Activated CD8-positive, alpha-beta memory T cell treated with anti-CD3 and anti-CD28 coated beads, Interleukin-2, amount 10 ng/mL, durations not matched to agents 7 days and 5 days (primary cell): ENCODE results near the gene RITA1. TPM values are rescaled to one million over a fixed set of nuclear protein-coding genes. Genes with fewer than 3 reads are reported as not detected.

Experiments used
- ATAC-seq: fragments of 150-1000 bp; cut with Tn5 transposase; one replicate; pipeline ENCODE4 v1.10.0; 2021; ENCODE audit warnings: moderate library complexity
- CTCF ChIA-PET: fragments of 350-600 bp; sonication (Branson Sonifier 250); formaldehyde crosslinking; loops from one replicate; lab custom pipeline; 2021; ENCODE audit warnings: antibody characterized with exemption; lab: Charles Lee
- DNase-seq: peaks from one replicate; pipeline ENCODE4 v3.0.0-alpha.2; 2020
- H3K27ac Mint-ChIP-seq: one replicate; pipeline ENCODE4 v1.8.0; 2021; ENCODE audit warnings: mild to moderate bottlenecking, mixed read lengths
- H3K27me3 Mint-ChIP-seq: one replicate; pipeline ENCODE4 v1.8.0; 2021; ENCODE audit warnings: mixed read lengths
- H3K36me3 Mint-ChIP-seq: one replicate; pipeline ENCODE4 v1.8.0; 2021; ENCODE audit warnings: mild to moderate bottlenecking, mixed read lengths
- H3K4me1 Mint-ChIP-seq: one replicate; pipeline ENCODE4 v1.8.0; 2021; ENCODE audit warnings: mixed read lengths
- H3K4me3 Mint-ChIP-seq: one replicate; pipeline ENCODE4 v1.8.0; 2021; ENCODE audit warnings: mild to moderate bottlenecking, moderate library complexity, mixed read lengths
- H3K9me3 Mint-ChIP-seq: one replicate; pipeline ENCODE4 v1.8.0; 2022; ENCODE audit warnings: low read depth, mixed read lengths
- total RNA-seq, 2 experiments: library from RNA; stranded (reverse); gene quantifications; one replicate each; pipeline ENCODE4 v1.2.3, GENCODE V29; 2021

The RITA1 gene
- total RNA-seq, 2 experiments from 2014 or later = 23.1 to 29.6 TPM

GRCh38 chr12:113158439-113159203 lies 26.9 kb upstream of the RITA1 start:
- peaks cover 12% of the 10 kb centered on the region for H3K4me1 Mint-ChIP-seq
- H3K36me3 Mint-ChIP-seq = peaks cover 15% of the 10 kb centered on the region
- ATAC-seq (no peak), DNase-seq (no peak)
- H3K27me3 Mint-ChIP-seq = peaks cover 15% of the 10 kb centered on the region
- no peak overlapping the region for H3K27ac Mint-ChIP-seq
- no peaks in the 10 kb centered on the region for H3K9me3 Mint-ChIP-seq
- CTCF ChIA-PET = interaction anchor here (10.7 kb wide), 1 partner anchor 14 kb away, joined by 62 read pairs; no protein-coding TSS in a partner anchor
- H3K4me3 Mint-ChIP-seq = no peak overlapping the region

- Mint-ChIP-seq H3K4me3 (no peak overlapping the region), H3K4me1 (peaks cover 5% of the 10 kb centered on the region), H3K27me3 (peaks cover 7% of the 10 kb centered on the region), H3K36me3 (peaks cover 21% of the 10 kb centered on the region), H3K27ac (no peak overlapping the region), H3K9me3 (no peaks in the 10 kb centered on the region)
- no peak for DNase-seq
- ATAC-seq = no peak
- CTCF ChIA-PET = interaction anchor here (1.5 to 10.7 kb wide), 2 partner anchors 13 to 112 kb away, joined by 4 to 62 read pairs; no protein-coding TSS in a partner anchor
Measured at GRCh38 chr12:113159937-113160336, 25.6 kb upstream of the RITA1 start.

DNA sequence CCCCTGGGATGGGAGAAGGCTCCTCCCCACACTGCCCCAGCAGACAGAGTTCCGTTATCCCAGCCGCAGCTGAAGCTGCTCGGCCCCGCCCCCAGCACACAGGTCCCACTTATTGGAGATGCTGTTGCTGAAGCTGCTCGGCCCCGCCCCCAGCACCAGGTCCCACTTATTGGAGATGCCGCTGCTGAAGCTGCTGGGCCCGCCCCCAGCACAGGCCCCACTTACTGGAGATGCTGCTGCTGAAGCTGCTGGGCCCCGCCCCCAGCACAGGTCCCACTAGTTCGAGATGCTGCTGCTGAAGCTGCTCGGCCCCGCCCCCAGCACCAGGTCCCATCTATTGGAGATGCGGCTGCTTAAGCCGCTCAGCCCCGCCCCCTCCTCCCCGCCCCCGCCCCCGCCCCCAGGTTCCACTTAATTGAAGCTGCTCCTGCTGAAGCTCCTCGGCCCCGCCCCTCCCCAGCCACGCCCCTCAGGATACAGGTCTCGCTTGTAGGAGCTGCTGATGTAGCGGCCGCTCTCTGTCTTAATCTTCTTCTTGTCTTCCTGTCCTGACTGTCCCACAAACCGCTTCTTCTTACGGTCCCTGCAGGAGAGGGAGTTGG lies 24.0 kb upstream of the RITA1 start:
- CTCF ChIA-PET = interaction anchor here (1.5 to 3.7 kb wide), 2 partner anchors 12 to 113 kb away, joined by 4 to 18 read pairs; no protein-coding TSS in a partner anchor
- H3K4me3 Mint-ChIP-seq = no peak overlapping the region
- H3K4me1 Mint-ChIP-seq = peaks cover under 1% of the 10 kb centered on the region
- ATAC-seq = peak; percentile 24
- H3K27me3 Mint-ChIP-seq = no peaks in the 10 kb centered on the region
- DNase-seq = no peak
- no peak overlapping the region for H3K27ac Mint-ChIP-seq
- H3K9me3 Mint-ChIP-seq = no peaks in the 10 kb centered on the region
- H3K36me3 Mint-ChIP-seq = peaks cover 24% of the 10 kb centered on the region

DNA sequence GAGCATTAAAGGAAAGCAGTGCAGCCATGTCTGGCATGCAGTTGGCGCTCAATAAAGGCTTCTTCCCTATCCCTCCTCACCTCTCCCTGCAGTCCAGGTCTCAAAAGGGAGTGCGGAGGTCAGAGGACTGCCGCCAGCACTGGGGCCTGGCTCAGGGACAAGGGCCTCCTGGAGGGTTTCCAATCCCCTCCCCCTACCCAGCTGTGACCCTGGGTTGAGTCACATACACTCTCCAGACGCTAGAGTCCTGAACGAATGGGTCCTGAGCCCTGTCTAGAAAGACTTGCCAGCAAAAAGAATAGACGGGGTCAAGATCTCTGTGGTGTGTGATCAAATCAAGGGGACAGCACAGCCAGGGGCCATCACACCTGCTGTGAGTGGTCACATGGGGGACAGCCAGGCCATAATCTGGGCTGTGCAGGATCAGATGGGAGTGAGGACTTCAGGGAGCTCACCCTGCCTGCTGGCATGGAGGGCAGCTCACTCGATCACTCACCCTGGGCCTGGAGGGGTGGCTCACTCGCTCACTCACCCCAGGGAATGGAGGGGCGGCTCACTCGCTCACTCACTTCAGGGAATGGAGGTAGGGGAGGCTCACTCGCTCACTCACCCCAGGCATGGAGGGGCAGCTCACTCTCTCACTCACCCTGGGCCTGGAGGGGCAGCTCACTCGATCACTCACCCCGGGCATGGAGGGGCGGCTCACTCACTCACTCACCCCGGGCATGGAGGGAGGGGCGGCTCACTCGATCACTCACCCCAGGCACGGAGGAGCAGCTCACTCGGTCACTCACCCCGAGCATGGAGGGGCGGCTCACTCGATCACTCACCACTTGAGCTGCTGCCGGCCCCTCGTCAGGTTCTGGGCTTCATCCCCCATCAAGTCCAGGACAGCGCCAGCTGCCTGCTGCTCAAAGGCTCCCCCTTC lies 23.2 kb upstream of the RITA1 start:
- Mint-ChIP-seq H3K4me1 (no peaks in the 10 kb centered on the region), H3K27me3 (no peaks in the 10 kb centered on the region), H3K27ac (no peak overlapping the region), H3K36me3 (peaks cover 24% of the 10 kb centered on the region), H3K4me3 (no peak overlapping the region), H3K9me3 (no peaks in the 10 kb centered on the region)
- ATAC-seq (no peak), DNase-seq (no peak)
- CTCF ChIA-PET = interaction anchor here (1.0 to 3.7 kb wide), 3 partner anchors 11 to 18 kb away, joined by 3 to 18 read pairs (median 4); no protein-coding TSS in a partner anchor

DNA sequence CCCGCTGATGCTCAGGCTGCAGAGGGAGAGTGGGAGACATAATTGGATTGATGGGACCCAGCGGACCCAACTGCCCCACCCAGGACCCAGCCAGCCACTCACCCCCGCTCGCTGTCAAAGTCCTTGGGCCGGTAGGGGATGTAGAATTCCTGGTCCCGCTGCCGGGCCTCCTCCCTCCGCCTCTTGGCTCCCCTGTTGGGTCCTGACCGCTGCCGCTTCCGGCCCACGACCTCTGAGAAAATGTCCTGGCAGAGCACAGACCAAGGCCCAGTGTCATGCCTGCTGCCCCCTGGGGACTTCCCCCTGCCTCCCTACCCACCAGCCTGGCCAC lies 22.5 kb upstream of the RITA1 start:
- H3K27ac Mint-ChIP-seq = no peak overlapping the region
- CTCF ChIA-PET = interaction anchor here (1.0 to 3.7 kb wide), 3 partner anchors 11 to 17 kb away, joined by 3 to 18 read pairs (median 4); no protein-coding TSS in a partner anchor
- no peaks in the 10 kb centered on the region for H3K4me1 Mint-ChIP-seq
- H3K27me3 Mint-ChIP-seq = no peaks in the 10 kb centered on the region
- ATAC-seq (no peak), DNase-seq (no peak)
- H3K4me3 Mint-ChIP-seq = no peak overlapping the region
- peaks cover 22% of the 10 kb centered on the region for H3K36me3 Mint-ChIP-seq
- H3K9me3 Mint-ChIP-seq = no peaks in the 10 kb centered on the region

DNA sequence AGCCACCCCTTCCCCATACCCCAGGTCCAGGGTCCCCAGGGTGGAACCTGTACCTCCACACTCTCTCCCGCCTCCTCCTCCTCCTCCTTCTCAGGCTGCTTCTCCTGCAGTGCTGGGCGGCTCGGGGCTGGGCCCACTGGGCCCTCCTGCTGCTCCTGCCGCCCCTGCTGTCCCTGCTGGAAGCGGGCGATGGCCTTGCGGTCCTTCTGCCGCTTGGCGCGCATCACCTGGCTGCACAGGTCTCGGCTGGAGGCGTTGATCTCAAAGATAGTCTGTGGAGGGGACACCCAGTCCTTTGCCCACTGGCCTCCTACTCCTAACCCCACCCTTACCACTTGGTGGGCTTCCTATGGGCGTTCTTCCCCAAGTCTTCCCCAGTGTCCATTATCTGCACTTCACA lies 21.5 kb upstream of the RITA1 start:
- CTCF ChIA-PET = interaction anchor here (1.0 to 3.7 kb wide), 2 partner anchors 10 to 20 kb away, joined by 3 to 18 read pairs; no protein-coding TSS in a partner anchor
- Mint-ChIP-seq H3K9me3 (no peaks in the 10 kb centered on the region), H3K4me3 (no peak overlapping the region), H3K27ac (no peak overlapping the region), H3K27me3 (no peaks in the 10 kb centered on the region), H3K4me1 (no peaks in the 10 kb centered on the region), H3K36me3 (peaks cover 23% of the 10 kb centered on the region)
- no peak for ATAC-seq
- no peak for DNase-seq

GRCh38 chr12:113165521-113166450 lies 19.7 kb upstream of the RITA1 start:
- Mint-ChIP-seq H3K4me1 (no peaks in the 10 kb centered on the region), H3K4me3 (no peak overlapping the region), H3K27me3 (no peaks in the 10 kb centered on the region), H3K9me3 (no peaks in the 10 kb centered on the region), H3K36me3 (peaks cover 24% of the 10 kb centered on the region), H3K27ac (no peak overlapping the region)
- CTCF ChIA-PET = interaction anchor here (0.9 to 1.4 kb wide), 2 partner anchors 9 to 120 kb away, joined by 3 to 4 read pairs; no protein-coding TSS in a partner anchor
- no peak for DNase-seq
- no peak for ATAC-seq

- Mint-ChIP-seq H3K4me3 (no peak overlapping the region), H3K9me3 (no peaks in the 10 kb centered on the region), H3K27me3 (no peaks in the 10 kb centered on the region), H3K4me1 (no peaks in the 10 kb centered on the region), H3K36me3 (peaks cover 32% of the 10 kb centered on the region), H3K27ac (no peak overlapping the region)
- no peak for ATAC-seq
- DNase-seq = no peak
- CTCF ChIA-PET = no interaction called here
Measured at GRCh38 chr12:113167868-113168267, 17.7 kb upstream of the RITA1 start.

DNA sequence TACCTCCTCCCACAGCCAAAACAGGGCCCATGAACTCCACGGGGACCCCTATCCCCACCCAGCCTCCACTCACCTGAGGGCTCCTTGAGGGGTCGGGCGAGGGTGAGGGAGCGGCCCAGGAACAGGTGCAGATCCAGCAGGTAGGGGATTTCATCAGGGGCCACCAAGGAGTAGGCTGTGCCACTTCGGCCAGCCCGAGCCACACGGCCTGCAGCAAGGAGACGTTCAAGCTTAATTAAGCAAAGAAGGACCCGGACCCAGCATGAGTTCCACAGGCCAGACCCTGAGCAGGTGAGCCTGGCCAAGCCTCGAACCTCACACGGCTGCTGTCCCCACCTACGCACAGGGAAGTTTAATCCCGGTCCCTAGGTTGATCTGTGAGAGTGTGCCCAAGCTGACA lies 15.8 kb upstream of the RITA1 start:
- peaks cover 33% of the 10 kb centered on the region for H3K36me3 Mint-ChIP-seq

GRCh38 chr12:113170457-113170856 lies 15.1 kb upstream of the RITA1 start:
- CTCF ChIA-PET = interaction anchor here (0.8 to 5.3 kb wide), 3 partner anchors 16 to 255 kb away, joined by 3 to 62 read pairs (median 3); no protein-coding TSS in a partner anchor
- Mint-ChIP-seq H3K36me3 (peaks cover 28% of the 10 kb centered on the region), H3K4me1 (peaks cover 2% of the 10 kb centered on the region), H3K27me3 (no peaks in the 10 kb centered on the region), H3K9me3 (no peaks in the 10 kb centered on the region), H3K27ac (no peak overlapping the region), H3K4me3 (no peak overlapping the region)
- ATAC-seq (no peak), DNase-seq (no peak)

More for the DNA sequence above, 15.8 kb upstream of the RITA1 start:
- CTCF ChIA-PET = interaction anchor here (0.8 kb wide), 1 partner anchor 256 kb away, joined by 3 read pairs; no protein-coding TSS in a partner anchor
- Mint-ChIP-seq H3K4me1 (peaks cover 2% of the 10 kb centered on the region), H3K4me3 (no peak overlapping the region), H3K27me3 (no peaks in the 10 kb centered on the region), H3K27ac (no peak overlapping the region), H3K9me3 (no peaks in the 10 kb centered on the region)
- ATAC-seq (no peak), DNase-seq (no peak)

DNA sequence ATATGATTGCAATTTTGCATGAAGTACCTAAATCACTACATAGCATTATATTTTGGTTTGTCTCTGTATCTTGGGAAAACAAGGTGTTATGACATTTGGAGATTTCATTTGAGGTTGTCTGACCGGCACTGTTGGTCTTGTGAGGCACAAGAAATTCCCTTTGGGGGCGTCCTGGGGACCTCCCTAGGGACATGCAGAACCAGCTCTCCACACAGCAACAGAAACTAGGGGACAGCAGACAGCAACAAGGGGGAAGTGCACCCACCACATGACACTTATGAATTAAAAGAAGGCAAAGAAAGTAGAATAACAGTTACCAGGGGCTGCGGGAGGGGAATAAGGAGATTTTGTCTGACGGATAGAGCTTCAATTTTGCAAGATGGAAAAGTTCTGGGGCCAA lies 14.6 kb upstream of the RITA1 start:
- no peak overlapping the region for H3K27ac Mint-ChIP-seq
- no peak overlapping the region for H3K4me3 Mint-ChIP-seq
- CTCF ChIA-PET = interaction anchor here (0.7 to 5.3 kb wide), 3 partner anchors 16 to 178 kb away, joined by 3 to 62 read pairs (median 3); no protein-coding TSS in a partner anchor
- no peaks in the 10 kb centered on the region for H3K9me3 Mint-ChIP-seq
- DNase-seq (no peak), ATAC-seq (no peak)
- H3K4me1 Mint-ChIP-seq = peaks cover 2% of the 10 kb centered on the region
- H3K36me3 Mint-ChIP-seq = peaks cover 30% of the 10 kb centered on the region
- H3K27me3 Mint-ChIP-seq = no peaks in the 10 kb centered on the region

DNA sequence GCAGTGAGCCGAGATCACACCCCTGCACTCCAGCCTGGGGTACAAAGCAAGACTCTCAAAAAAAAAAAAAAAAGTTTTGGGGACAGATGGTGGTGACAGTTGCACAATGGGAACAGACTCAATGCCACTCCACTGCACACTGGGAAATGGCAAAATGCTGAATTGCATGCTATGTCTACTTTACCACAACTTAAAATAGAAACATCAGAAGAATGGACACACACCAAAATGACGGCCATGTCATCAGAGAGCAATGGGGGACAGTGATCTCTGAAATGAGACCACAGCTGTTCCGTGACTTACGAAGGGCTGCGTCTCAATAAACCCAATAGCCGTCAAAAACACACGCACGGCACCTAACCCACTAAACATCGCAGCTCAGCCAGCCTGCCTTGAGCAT lies 14.0 kb upstream of the RITA1 start:
- CTCF ChIA-PET = interaction anchor here (0.7 to 5.3 kb wide), 6 partner anchors 17 to 179 kb away, joined by 3 to 62 read pairs (median 4); no protein-coding TSS in a partner anchor
- no peaks in the 10 kb centered on the region for H3K9me3 Mint-ChIP-seq
- H3K36me3 Mint-ChIP-seq = peaks cover 36% of the 10 kb centered on the region
- no peak overlapping the region for H3K4me3 Mint-ChIP-seq
- no peaks in the 10 kb centered on the region for H3K27me3 Mint-ChIP-seq
- no peak for ATAC-seq
- H3K27ac Mint-ChIP-seq = no peak overlapping the region
- peaks cover 2% of the 10 kb centered on the region for H3K4me1 Mint-ChIP-seq
- no peak for DNase-seq
